Measurements from ENCODE around the gene TMEM243. TPM values are rescaled to one million over a fixed set of nuclear protein-coding genes. Genes with fewer than 3 reads are reported as not detected.
A peak's percentile ranks its signal among the peaks of the same experiment; 100 is the strongest.
"Not testable (repeated sequence)": the region's sequence is repeated elsewhere in the genome, so short reads cannot be mapped to it uniquely, and the experiment has no call there.

Gene TMEM243
- total RNA-seq, 2 experiments from 2014 or later = 158 to 161 TPM

DNA sequence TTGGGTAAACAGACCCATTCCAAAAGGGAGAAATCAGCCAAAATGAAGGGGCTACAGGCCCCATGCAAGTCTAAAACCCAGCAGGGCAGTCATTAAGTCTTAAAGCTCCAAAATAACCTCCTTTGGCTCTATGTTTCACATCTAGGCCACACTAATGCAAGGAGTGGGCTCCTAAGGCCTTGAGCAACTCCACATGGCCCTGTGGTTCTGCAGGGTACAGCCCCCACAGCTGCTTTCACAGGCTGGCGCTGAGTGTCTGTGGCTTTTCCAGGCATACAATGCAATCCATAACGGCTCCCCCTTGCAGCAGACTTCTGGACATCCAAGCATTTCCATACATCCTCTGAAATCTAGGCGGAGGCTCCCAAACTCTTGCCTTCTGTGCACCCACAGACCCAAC lies 9.0 kb downstream of the TMEM243 start:
- Mint-ChIP-seq H3K27ac (peak overlapping the region; percentile 81), H3K4me3 (peak overlapping the region; percentile 28), H3K36me3 (ENCODE audit: low read depth) (peaks cover 56% of the 10 kb centered on the region), H3K4me1 (ENCODE audit: low read depth) (peaks cover 85% of the 10 kb centered on the region), H3K9me3 (peaks cover 9% of the 10 kb centered on the region), H3K27me3 (no peaks in the 10 kb centered on the region)
- H3K27me3 ChIP-seq (ENCODE audit: control insufficient read depth in 1 of 2, insufficient read depth in 2 of 2, low read length in 2 of 2) = no peaks in the 10 kb centered on the region
- TF ChIP-seq, protein P1, sequence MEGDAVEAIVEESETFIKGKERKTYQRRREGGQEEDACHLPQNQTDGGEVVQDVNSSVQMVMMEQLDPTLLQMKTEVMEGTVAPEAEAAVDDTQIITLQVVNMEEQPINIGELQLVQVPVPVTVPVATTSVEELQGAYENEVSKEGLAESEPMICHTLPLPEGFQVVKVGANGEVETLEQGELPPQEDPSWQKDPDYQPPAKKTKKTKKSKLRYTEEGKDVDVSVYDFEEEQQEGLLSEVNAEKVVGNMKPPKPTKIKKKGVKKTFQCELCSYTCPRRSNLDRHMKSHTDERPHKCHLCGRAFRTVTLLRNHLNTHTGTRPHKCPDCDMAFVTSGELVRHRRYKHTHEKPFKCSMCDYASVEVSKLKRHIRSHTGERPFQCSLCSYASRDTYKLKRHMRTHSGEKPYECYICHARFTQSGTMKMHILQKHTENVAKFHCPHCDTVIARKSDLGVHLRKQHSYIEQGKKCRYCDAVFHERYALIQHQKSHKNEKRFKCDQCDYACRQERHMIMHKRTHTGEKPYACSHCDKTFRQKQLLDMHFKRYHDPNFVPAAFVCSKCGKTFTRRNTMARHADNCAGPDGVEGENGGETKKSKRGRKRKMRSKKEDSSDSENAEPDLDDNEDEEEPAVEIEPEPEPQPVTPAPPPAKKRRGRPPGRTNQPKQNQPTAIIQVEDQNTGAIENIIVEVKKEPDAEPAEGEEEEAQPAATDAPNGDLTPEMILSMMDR (IDR thresholded peaks at IDR 0.05) = no peak
- peak overlapping the region; percentile 1 to 23 for H3K27ac ChIP-seq (ENCODE audit: low read depth in 1 of 2, low read length in 2 of 2)
- peaks cover 10% of the 10 kb centered on the region in 2 experiments for H3K9me3 ChIP-seq (ENCODE audit: control insufficient read depth in 1 of 2, insufficient read depth in 1 of 2, low read length in 2 of 2)
- H3K4me1 ChIP-seq (ENCODE audit: insufficient read depth, low read length) = peaks cover 77% of the 10 kb centered on the region
- POLR2A ChIA-PET = interaction anchor here (3.1 to 13.2 kb wide), 2 partner anchors 10 to 56 kb away, joined by 45 to 357 read pairs; partner anchors contain the start of genes DMTF1 and TMEM243
- H3K4me3 ChIP-seq (ENCODE audit: low read length) = no peak overlapping the region
- DNase-seq (no peak), ATAC-seq (ENCODE audit: poor library complexity) (no peak)
- H3K36me3 ChIP-seq (ENCODE audit: insufficient read depth, low read length) = peaks cover 28% of the 10 kb centered on the region
- intact Hi-C loops (cut with DNase I, micrococcal nuclease) = loop anchor here in 1 of 2 experiments (10.0 kb wide), 1 partner anchor 664 kb away; the partner anchor contains the start of genes DBF4 and SLC25A40
- CTCF ChIA-PET = no interaction called here

GRCh38 chr7:87209295-87209924 lies 10.1 kb downstream of the TMEM243 start:
- Mint-ChIP-seq H3K27ac (peak overlapping the region; percentile 84), H3K27me3 (no peaks in the 10 kb centered on the region), H3K4me1 (ENCODE audit: low read depth) (peaks cover 83% of the 10 kb centered on the region), H3K4me3 (peak overlapping the region; percentile 73), H3K9me3 (peaks cover 11% of the 10 kb centered on the region), H3K36me3 (ENCODE audit: low read depth) (peaks cover 64% of the 10 kb centered on the region)
- TF ChIP-seq, protein P1 (IDR thresholded peaks at IDR 0.05) = no peak
- ATAC-seq (ENCODE audit: poor library complexity) (no peak), DNase-seq (no peak)
- CTCF ChIA-PET = interaction anchor here (2.0 kb wide), 1 partner anchor 10 kb away, joined by 11 read pairs; the partner anchor contains the start of gene TMEM243
- intact Hi-C loops (cut with DNase I, micrococcal nuclease) = no loop called here
- H3K27ac ChIP-seq (ENCODE audit: low read depth in 1 of 2, low read length in 2 of 2) = no peak overlapping the region
- no peak overlapping the region for H3K4me3 ChIP-seq (ENCODE audit: low read length)
- peaks cover 17 to 19% of the 10 kb centered on the region in 2 experiments for H3K9me3 ChIP-seq (ENCODE audit: control insufficient read depth in 1 of 2, insufficient read depth in 1 of 2, low read length in 2 of 2)
- H3K4me1 ChIP-seq (ENCODE audit: insufficient read depth, low read length) = peaks cover 73% of the 10 kb centered on the region
- POLR2A ChIA-PET = interaction anchor here (1.1 to 2.2 kb wide), 4 partner anchors 8 to 57 kb away, joined by 3 to 9 read pairs (median 6); partner anchors contain the start of genes DMTF1 and TMEM243
- H3K27me3 ChIP-seq (ENCODE audit: control insufficient read depth in 1 of 2, insufficient read depth in 2 of 2, low read length in 2 of 2) = no peaks in the 10 kb centered on the region
- peaks cover 31% of the 10 kb centered on the region for H3K36me3 ChIP-seq (ENCODE audit: insufficient read depth, low read length)

GRCh38 chr7:87206361-87206760 lies 13.2 kb downstream of the TMEM243 start:
- Histone ChIP-seq H3K4me1 (ENCODE audit: insufficient read depth, low read length) (peaks cover 51% of the 10 kb centered on the region), H3K9me3 (ENCODE audit: control insufficient read depth in 1 of 2, insufficient read depth in 1 of 2, low read length in 2 of 2) (peaks cover 19% of the 10 kb centered on the region in 2 experiments), H3K27ac (ENCODE audit: low read depth in 1 of 2, low read length in 2 of 2) (no peak overlapping the region), H3K27me3 (ENCODE audit: control insufficient read depth in 1 of 2, insufficient read depth in 2 of 2, low read length in 2 of 2) (no peaks in the 10 kb centered on the region), H3K36me3 (ENCODE audit: insufficient read depth, low read length) (peaks cover 27% of the 10 kb centered on the region), H3K4me3 (ENCODE audit: low read length) (no peak overlapping the region)
- H3K4me3 Mint-ChIP-seq = no peak overlapping the region
- intact Hi-C loops (cut with DNase I, micrococcal nuclease) = no loop called here
- ChIA-PET CTCF (no interaction called here), POLR2A (no interaction called here)
- no peaks in the 10 kb centered on the region for H3K27me3 Mint-ChIP-seq
- TF ChIP-seq, protein P1 (IDR thresholded peaks at IDR 0.05) = no peak
- ATAC-seq (ENCODE audit: poor library complexity) (no peak), DNase-seq (no peak)
- H3K27ac Mint-ChIP-seq = no peak overlapping the region
- peaks cover 76% of the 10 kb centered on the region for H3K4me1 Mint-ChIP-seq (ENCODE audit: low read depth)
- H3K9me3 Mint-ChIP-seq = peaks cover 14% of the 10 kb centered on the region
- H3K36me3 Mint-ChIP-seq (ENCODE audit: low read depth) = peaks cover 80% of the 10 kb centered on the region

- H3K27ac ChIP-seq (ENCODE audit: low read depth in 1 of 2, low read length in 2 of 2); ATAC-seq (ENCODE audit: poor library complexity); CTCF ChIA-PET; H3K27me3 Mint-ChIP-seq; H3K4me3 ChIP-seq (ENCODE audit: low read length); DNase-seq; intact Hi-C loops (cut with DNase I, micrococcal nuclease); H3K27me3 ChIP-seq (ENCODE audit: control insufficient read depth in 1 of 2, insufficient read depth in 2 of 2, low read length in 2 of 2); H3K4me3 Mint-ChIP-seq: not testable (repeated sequence)
- POLR2A ChIA-PET = interaction anchor here (4.6 kb wide), 1 partner anchor 8 kb away, joined by 44 read pairs; no protein-coding TSS in a partner anchor
- Mint-ChIP-seq H3K4me1 (ENCODE audit: low read depth) (peaks cover 76% of the 10 kb centered on the region), H3K36me3 (ENCODE audit: low read depth) (peaks cover 87% of the 10 kb centered on the region), H3K9me3 (peaks cover 14% of the 10 kb centered on the region), H3K27ac (peak overlapping the region; percentile 22)
- peaks cover 25% of the 10 kb centered on the region for H3K36me3 ChIP-seq (ENCODE audit: insufficient read depth, low read length)
- H3K9me3 ChIP-seq (ENCODE audit: control insufficient read depth in 1 of 2, insufficient read depth in 1 of 2, low read length in 2 of 2) = peaks cover 19% of the 10 kb centered on the region in 2 experiments
- peaks cover 44% of the 10 kb centered on the region for H3K4me1 ChIP-seq (ENCODE audit: insufficient read depth, low read length)
Measured at GRCh38 chr7:87205701-87206100, 13.8 kb downstream of the TMEM243 start.
